Jurkat, Clone E6-1 (cell line): ENCODE data around the gene OLAH. TPM values are rescaled to one million over a fixed set of nuclear protein-coding genes. Genes with fewer than 3 reads are reported as not detected.
"Not testable (repeated sequence)": the region's sequence is repeated elsewhere in the genome, so short reads cannot be mapped to it uniquely, and the experiment has no call there.

Source experiments
- DNase-seq: peaks from one replicate; pipeline ENCODE4 v3.0.0-alpha.2; 2011; ENCODE audit warnings: low read depth, low spot score
- H3K4me3 ChIP-seq: 2 replicates; pipeline ENCODE4 v1.5.1; 2011; ENCODE audit warnings: mild to moderate bottlenecking, low read length, control low read depth, moderate library complexity
- polyA plus RNA-seq: library from polyadenylated mRNA; unstranded; fragments of >200 nt; gene quantifications from one replicate; pipeline ENCODE4 v1.2.1, GENCODE V29; 2012; ENCODE audit warnings: missing spikeins; ENCODE audit not compliant: insufficient read length, insufficient read depth

Gene OLAH
- polyA plus RNA-seq: not detected

- no peak within 1 kb of the TSS for H3K4me3 ChIP-seq
- DNase-seq: no peak
Measured at GRCh38 chr10:15043674-15044073, at the start of gene OLAH. TSS of gene OLAH (plus strand) at chr10:15043943. CDS start at chr10:15047289, 3,346 bp downstream.

GRCh38 chr10:14995964-14996565 is 47.7 kb upstream of the OLAH start:
- no peak for DNase-seq
- no peak overlapping the region for H3K4me3 ChIP-seq

- not testable (repeated sequence) for H3K4me3 ChIP-seq, DNase-seq
Measured at GRCh38 chr10:15013530-15013929, 30.2 kb upstream of the OLAH start.

- DNase-seq: no peak
- no peak overlapping the region for H3K4me3 ChIP-seq
Measured at GRCh38 chr10:15015451-15015850, 28.3 kb upstream of the OLAH start.

GRCh38 chr10:15020966-15021365 is 22.8 kb upstream of the OLAH start:
- H3K4me3 ChIP-seq, DNase-seq: not testable (repeated sequence)

- not testable (repeated sequence) for H3K4me3 ChIP-seq, DNase-seq
Measured at GRCh38 chr10:15023079-15023478, 20.7 kb upstream of the OLAH start.

- not testable (repeated sequence) for DNase-seq, H3K4me3 ChIP-seq
Measured at GRCh38 chr10:15024017-15025004, 19.4 kb upstream of the OLAH start.

GRCh38 chr10:15025040-15025439 is 18.7 kb upstream of the OLAH start:
- H3K4me3 ChIP-seq, DNase-seq: not testable (repeated sequence)

- H3K4me3 ChIP-seq: no peak overlapping the region
- DNase-seq: no peak
Measured at GRCh38 chr10:15027741-15028140, 16.0 kb upstream of the OLAH start.

GRCh38 chr10:15035385-15036301 is 8.1 kb upstream of the OLAH start:
- no peak overlapping the region for H3K4me3 ChIP-seq
- DNase-seq: peak; percentile 12

GRCh38 chr10:15037691-15038090 is 6.1 kb upstream of the OLAH start:
- H3K4me3 ChIP-seq: no peak overlapping the region
- DNase-seq: no peak

GRCh38 chr10:15038416-15038815 is 5.3 kb upstream of the OLAH start:
- no peak overlapping the region for H3K4me3 ChIP-seq
- DNase-seq: no peak

- DNase-seq: no peak
- no peak overlapping the region for H3K4me3 ChIP-seq
Measured at GRCh38 chr10:15045380-15045779, 1.6 kb downstream of the OLAH start.

- H3K4me3 ChIP-seq: no peak overlapping the region
- DNase-seq: no peak
Measured at GRCh38 chr10:15046626-15047025, 2.9 kb downstream of the OLAH start.

GRCh38 chr10:15049533-15049932 is 5.8 kb downstream of the OLAH start:
- no peak overlapping the region for H3K4me3 ChIP-seq
- no peak for DNase-seq

- DNase-seq: no peak
- no peak overlapping the region for H3K4me3 ChIP-seq
Measured at GRCh38 chr10:15052121-15052520, 8.4 kb downstream of the OLAH start.

- H3K4me3 ChIP-seq: no peak overlapping the region
- no peak for DNase-seq
Measured at GRCh38 chr10:15053061-15053460, 9.3 kb downstream of the OLAH start.

- DNase-seq: no peak
- H3K4me3 ChIP-seq: no peak overlapping the region
Measured at GRCh38 chr10:15058689-15059088, 14.9 kb downstream of the OLAH start.

- no peak overlapping the region for H3K4me3 ChIP-seq
- no peak for DNase-seq
Measured at GRCh38 chr10:15059914-15060313, 16.2 kb downstream of the OLAH start.
